ENCODE results near the gene PQBP1.

Gene PQBP1

DNA sequence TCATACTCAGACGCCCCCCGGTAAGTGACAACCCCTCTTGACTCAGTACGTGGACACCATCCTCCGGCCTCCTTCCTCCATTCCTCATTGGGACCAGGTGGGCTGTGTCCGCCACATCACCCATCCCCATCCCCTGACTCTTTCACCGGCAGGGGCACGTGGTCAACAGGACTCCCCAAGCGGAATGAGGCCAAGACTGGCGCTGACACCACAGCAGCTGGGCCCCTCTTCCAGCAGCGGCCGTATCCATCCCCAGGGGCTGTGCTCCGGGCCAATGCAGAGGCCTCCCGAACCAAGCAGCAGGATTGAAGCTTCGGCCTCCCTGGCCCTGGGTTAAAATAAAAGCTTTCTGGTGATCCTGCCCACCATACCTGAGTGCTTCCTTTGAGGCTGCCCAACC lies 5.0 kb downstream of the PQBP1 start:
- FAIRE-seq: no peak

DNA sequence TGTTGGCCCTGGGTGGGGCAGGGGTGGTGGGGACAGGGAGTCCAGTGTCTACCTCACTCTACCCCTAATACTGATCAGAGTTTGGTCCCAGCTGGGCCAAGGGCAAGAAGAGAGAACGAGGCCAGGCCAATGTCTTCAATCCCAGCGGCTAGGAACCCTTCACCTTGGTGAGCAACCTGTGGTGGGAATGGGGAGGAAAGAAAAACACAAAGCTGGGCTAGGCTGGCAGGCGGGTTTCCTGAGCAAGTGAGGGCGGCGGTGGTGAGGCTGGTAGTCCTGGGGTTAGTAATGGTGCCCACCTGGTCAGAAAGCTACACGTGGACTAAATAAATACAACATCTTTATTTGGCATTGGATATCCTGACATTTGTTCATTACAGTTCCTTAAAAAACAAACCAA lies 5.6 kb downstream of the PQBP1 start:
- no peak for FAIRE-seq

DNA sequence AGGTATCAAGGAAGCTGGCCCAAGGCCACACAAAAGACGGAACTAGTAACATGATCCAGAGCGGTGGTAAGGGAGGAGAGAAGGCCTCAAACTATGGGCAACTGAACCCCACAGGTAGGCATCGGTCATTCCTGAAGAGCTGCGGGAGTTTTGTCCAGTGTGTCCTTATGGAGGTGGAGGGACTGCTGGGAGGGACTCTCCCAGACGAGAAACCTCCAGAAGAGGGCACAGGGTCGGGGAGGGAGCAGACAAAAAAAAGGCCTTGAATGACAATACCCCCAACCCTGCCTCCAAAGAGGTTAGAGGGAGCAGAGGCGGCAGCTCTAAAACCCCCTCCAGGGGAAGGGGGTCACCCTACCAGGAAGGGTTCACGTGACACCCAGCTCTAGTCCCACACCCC lies 6.5 kb downstream of the PQBP1 start:
- FAIRE-seq: no peak

DNA sequence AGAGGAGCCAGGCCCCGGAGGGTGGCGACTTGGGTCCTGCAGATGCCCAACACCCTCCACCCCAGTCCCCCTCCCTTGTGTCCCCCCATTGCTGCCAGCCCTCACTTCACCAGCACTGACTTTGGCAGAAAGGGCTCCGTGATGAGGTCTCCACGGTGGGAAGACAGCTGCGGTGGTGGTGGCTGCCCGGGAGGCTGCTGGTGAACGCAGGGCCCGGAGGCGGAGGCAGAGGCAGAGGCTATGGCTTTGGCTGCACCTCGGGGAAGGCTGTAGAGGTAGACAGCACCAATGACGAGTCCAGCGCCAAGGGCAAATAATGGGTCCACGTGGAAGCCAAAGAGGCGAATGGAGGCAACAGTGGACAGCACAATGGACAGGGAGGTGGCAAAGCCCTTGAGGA lies 6.9 kb downstream of the PQBP1 start:
- no peak for FAIRE-seq

DNA sequence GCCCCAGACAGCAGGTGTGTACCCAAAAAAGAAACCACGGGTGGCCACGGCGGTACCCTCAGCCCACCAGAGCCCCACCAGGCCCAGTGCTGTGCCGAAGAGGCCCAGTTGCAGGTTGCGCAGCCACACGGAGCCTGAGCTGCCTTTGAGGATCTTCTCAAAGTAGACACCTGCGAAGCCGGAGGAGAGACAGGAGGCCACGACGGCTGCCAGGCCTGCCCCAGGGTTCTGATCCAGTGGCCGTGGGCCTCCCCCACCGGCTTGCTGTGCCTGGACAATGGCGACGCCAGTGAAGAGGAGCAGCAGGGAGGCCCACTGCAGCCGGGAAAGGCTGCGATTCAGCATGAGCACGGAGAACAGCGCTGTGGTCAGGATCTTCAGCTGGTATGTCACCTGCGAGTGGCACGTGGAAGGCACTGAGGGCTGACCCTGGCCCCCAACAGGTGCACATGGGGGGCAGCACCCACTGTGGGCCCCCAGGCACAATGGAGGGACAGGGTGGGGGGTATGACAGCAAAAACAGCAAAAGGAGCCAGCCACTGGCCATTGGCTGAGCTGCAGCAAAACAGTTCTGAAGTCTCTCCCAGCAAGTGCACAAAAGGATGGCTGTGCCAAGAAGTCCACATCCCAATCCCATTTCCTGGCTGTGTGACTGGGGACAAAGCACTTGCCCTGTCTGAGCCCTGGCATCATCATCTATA lies 7.5 kb downstream of the PQBP1 start:
- no peak for FAIRE-seq

DNA sequence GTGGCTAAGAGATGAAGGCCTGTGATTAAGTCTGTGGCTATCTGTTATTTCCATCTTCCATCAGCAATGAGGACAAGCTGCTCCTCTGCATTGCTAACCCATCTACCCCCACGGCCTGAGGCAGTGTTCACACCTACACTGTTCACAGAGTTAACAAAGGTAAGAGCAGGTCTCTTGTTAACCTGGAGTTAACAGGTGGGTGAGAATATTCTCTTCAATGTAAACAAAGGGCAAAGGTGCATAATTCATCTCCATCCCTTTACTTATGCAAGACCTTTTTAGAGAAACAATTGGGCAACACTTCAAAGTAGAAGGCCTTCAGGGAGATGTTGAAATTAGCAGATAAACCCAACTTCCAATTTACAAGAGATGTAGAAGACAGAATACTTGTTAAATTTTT lies 10.9 kb downstream of the PQBP1 start:
- FAIRE-seq: no peak

DNA sequence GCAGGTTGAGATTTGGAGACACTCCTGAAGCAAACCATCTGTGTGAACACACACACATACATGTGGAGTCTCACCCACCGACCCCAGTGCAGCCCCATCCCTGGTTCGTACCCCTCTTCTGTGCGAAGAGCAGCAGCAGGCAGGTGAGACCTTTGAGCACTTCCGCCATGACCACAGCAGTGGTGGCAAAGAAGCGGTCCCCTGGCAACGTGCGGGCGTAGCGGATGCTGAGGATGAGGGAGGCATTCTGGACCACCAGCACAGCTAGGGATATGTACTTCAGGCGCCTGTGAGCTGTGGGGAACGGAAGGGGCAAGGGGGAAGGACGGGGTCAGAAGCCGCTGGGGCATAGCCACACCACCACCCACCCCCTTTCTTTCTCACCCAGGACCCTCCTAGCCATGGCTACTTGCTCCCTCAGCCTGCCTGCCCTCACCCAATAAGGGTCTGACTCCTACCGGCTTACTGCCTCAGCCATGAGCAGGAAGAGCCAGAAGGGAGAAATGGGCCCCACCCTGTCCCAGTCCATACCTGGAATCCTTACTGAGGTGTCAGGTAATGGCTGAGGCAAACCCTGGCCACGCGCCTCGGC lies 12.1 kb downstream of the PQBP1 start:
- no peak for FAIRE-seq

DNA sequence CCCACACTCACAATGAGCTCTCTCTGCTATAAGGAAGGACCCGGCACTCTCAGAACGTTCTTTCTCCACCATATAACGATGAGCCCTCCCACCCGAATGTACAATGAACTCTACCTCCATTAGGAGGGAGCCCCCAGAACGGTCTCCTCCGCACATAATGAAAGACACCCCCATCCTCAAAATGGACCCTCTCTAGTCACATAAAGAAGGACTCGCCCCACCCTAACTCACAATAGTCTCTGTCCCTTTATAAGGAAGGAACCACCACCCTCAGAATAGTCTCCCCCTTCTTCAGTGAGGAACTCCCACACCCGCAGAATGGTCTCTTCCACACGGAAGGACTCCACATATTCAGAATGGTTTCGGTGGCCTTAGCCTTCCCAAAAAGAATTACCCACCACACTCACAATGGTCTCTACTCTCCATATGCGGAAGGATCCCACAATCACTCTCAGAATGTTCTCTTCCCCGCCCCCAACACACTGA lies 13.2 kb downstream of the PQBP1 start:
- no peak for FAIRE-seq

DNA sequence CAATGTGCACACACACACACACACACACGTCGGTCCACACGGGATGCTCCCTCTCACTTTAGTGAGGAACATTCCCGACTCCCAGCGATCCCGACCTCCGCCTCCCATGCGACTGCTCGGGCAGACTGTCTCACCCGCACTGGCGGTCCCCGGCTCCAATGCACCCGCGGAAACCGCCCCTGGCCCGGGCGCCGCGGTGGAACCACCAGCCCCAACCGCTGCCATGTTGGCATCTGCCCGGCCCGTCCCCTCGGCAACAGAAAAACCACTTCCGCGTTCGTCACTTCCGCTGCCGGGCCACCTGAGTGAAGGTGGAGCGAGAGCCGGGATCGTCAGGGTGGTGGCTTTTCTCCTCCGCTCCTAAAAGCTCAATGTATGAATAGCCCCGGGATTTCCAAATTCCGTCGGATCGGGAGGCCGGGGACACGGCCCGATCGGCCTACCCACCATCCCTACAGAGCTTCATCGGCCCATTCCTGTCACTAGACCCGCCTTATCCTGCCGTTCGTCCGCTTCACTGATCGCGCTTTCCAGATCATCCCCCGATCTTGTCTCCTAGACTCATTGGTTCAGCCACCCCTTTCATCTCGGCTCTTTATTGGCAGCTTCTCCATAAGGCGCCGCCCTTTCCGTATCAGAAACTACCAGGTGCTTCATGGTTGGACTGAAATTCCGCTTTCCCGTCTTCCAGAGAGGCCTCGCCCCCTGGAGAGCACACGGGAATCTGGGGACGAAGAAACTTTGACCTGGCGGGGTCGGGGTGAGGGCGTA lies 13.9 kb downstream of the PQBP1 start, which contains the start of gene SLC35A2:
SLC35A2 (minus strand) TSS at position 235 of the 771 bp plus-strand sequence; CDS start at position 225, 10 bp downstream.
- no peak for FAIRE-seq

DNA sequence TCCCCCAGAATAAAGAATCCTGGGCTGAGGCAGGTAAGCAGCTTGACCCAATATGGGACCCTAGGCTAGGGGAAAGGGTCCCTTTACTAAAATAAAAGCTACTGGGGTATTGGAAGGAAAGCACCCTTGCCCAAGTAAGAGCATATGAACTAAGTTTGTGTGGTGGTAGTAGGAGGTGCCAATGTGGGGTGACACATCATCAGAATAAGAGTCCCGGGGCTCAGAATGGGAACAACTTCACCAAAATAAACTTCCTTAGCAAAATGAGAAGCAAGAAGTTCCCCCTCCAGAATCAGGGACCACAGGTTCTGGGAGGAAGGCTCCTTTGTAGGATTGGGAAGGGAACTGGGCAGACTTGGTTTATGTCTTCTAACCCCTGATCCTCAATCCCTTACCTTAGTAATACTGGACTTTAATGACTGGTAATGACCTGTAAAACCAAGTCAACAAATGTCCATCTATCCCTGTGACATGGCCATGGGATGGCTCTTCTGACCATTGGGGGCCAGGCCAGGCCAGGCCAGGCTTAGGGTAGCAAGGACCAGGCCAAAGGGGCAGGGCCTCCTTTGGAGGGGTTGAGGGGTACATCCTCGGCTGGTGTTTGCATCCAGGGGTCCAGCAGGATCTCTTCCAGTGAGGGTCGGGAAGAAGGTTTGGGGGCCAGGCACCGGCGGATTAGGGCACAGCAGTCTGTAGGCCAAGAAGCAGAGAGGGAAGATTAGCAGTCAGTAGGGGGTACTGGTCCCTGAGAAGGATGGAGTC lies 16.1 kb downstream of the PQBP1 start:
- FAIRE-seq: no peak

DNA sequence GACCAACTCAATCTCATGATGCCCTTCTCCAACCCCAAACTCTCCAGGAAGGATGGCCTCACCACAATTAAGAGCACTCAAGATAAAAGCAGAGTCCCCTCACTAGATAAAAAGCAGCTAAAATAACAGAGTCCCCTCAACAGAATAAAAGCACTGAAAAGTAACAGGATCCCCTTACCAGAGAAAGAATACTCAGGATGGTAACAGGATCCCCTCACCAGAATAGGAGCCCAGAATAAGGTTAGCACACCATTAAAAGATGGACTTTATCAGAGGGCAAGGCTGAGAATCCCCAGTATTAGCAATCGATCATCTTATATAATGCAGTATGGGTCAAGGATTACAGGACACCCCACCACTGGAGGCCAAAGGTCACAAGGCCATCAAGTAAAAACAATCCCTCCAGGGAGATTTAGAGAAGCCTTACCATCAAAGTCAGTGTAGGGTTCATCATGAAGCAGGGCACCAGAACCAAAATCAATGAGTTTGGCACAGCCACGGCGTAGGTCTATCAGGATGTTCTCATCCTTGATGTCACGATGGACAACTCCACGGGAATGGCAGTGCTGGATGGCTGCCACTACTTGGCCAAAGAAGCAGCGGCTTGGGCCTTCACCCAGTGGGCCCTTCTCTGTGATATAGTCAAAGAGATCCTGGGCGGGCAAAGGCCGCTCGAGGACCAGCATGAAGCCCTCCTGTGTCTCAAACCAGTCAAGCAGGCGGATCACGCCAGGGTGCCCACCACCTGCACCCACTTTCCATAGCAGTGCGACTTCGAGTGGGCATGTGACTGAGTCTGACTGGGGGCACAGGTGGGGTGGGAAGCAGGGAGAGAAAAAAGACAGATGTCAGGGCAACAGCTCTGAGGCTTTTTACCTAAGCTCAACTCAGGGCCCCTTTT lies 17.1 kb downstream of the PQBP1 start:
- no peak for FAIRE-seq

DNA sequence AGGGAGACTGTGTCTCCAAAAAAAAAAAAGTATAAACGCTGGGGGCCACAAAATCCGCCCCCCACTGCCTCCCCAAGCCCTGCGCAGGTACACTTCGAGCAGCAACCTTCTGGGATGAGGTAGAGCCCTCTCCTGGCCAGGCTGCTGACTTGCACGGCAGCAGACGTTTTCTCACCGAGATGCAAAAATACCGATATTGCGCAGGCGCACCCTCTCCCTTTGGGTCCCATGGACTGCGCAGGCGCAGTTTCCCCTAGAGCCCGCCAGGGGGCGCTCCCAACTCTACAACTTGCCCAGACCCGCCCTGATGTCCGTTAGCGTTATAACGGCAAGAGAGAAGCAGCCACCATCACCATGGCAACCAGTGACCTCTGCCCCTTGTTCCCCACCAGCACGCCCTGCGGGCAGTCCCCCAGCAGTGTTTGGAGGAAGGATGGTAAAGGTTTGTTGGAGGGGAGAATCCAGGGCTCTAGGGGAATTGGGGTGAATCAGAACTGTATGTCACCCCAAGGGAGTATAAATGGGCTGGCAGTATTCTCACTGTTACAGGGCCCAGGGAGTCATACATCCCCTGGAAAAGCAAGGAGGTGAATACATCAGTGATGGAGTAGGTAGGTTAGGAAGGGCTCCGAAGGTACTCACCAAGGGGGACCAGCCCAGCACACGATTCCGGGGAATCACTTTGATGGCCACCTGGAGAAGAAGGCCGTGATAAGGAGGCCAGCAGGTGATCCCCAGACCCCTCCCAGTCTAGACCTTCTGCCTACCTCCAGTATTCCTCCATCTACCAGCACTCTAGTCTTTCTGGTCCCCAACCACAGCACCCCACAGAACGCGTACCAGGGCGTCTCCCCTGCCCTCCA lies 19.6 kb downstream of the PQBP1 start:
- FAIRE-seq: no peak

DNA sequence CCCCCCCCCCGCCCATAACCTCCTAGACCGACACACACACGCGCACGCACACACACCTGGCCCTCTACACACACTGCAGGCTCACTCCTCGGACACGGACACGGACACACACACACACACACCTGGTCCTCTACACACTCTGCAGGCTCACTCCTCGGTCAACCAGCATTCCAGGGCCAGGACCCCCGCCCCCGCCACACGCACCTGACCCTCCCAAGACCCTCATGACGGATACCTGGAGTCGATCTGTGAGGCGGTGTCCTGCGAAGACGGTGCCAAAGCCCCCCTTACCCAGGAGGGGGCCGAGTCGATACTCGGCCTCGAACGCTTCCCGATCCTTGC lies 20.5 kb downstream of the PQBP1 start:
- FAIRE-seq: no peak

DNA sequence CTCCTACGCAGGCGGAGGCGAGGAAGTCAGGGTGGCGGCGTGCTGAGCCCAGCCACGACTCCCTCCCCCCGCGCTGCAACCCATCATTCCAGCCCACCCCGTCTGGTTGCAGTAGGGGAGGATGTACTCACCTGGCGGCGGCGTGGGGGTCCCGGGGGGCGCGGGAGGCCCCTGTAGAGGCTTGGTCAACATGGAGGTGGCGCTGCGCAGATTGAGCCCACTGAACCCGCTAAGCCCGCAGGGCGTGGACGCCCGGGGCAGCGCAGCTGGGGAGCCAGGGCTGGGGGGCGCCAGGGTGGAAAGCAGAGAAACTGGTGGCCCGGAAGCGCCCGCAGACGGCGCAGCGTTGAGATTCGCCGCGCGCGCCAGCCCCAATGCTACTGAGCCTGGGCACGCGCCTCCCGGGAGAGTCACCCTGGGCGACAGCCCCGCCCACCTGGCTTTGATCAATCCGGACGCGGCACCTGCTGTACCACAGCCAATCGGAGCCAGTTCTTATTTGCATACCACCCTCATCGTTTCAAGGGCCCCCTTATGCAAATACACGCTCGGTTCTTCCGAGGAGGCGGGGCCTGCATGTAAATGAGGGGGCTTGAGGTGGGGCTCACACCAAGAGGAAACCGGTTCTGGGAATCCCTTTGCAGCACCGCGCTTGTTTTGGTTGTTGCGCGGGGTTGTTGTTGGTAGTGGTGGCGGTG lies 21.1 kb downstream of the PQBP1 start, which contains the start of gene PIM2:
PIM2 (minus strand) TSS at position 382 of the 698 bp plus-strand sequence; CDS start at position 192, 190 bp downstream.
- FAIRE-seq: no peak

DNA sequence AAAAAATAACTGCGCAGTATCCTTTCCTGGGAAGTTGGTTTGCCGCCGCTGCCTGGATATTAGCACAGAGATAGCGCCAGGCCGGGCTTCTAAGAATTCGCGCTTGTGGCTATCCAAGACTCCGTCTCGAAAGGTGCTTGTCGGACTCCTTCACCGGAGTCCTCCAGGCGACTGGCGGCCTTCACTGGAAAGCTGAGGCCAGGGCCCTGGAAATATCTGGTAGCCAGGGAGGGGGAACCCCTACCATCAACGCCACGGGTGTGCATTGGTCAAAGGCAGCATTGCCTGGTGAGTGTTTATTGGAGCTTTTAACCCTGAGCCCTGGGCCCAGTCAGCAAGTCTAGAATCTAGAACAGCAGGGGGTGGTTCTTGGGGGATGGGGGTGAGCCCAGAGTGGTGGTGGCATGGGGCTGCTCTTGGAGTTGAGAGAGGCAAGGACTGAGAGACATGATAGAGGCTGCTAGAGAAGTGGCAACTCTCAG lies 21.7 kb downstream of the PQBP1 start:
- FAIRE-seq: no peak

DNA sequence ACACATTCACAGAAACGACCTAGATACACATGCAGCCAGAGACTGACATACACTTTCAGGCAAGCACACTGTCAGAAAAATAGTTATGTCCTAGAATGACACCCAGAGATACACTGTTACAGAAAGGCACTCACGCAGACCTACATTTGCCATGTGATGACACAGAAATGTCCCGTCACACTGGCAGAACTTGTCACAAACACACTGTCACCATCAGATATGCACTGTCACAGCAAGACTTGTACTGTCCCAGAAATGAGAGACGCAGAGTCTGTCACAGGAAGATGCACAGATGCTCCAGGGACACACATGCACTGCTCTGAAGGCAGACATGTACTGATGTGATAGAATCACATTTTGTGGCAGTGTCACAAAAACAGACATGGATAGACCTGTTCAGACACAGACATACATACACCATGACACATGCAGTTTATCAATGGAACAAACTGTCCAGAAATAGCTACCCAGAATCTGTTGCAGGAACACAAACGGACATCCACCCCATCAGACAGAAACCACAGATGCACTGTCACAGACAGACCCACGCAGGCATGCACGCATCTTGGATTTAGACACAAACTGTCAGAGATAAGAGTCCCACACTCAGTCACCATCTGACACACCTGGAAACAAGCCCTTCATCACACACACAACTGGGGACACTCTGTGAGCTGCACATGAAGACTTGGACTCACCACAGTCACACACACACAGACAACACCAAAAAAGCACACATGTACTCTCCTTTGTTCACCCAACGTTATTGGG lies 22.4 kb downstream of the PQBP1 start:
- FAIRE-seq: no peak

DNA sequence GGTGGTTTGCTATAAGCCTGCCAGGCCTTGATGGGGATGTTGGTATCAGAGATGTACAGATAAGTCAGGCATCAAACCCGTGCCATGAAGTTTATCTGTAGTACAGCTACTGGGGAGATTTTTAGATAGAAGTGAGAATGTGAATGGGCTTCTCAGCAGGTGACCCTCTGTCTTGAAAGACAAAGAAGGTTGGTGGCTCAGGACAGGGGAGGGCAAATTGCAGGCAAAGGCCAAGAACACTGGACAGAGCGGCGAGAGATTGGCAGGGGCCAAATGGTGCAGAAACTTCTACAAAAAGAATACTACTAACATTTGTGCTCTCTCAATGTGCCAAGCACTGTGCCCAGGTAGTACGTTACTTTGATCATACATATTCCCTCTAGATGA lies 23.0 kb downstream of the PQBP1 start:
- no peak for FAIRE-seq

DNA sequence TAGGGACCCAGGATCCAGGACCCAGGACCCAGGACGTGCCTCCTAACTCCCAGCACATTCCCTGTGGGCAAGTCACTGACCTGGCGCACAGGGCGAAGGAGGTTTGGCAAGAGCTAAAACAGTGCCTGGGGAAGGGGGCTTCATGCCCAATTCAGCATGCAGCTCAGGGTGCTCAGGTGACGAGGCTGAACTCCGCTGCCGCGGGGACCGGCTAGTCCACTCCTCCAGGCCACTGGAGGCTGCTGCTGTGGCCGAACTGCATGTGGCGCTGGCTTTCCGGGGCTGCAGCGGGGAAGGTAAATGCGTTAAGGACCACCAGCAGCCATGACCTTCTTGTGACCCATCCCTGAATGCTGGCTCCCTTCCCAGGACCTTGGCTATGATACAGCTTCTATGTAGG lies 26.0 kb downstream of the PQBP1 start:
- no peak for FAIRE-seq

DNA sequence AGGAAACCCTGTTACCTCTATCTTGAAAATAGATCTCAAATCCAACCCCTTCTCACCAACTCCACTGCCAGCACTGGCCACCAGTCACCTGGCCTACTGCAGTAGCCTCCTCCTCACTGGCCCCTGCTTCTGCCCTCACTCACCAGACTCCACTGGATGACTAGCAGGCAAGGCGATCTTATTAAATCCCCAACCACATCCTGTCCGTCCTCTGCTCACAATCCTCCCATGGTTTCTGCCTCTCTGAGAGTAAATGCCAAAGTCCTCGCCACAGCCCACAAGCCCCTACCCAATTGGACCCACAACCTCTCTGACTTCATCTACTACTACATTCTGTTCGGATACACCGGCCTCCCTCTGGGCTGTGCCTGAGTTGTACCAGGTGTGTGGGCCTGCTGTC lies 26.5 kb downstream of the PQBP1 start:
- no peak for FAIRE-seq

All from endometrium (tissue), 2 donors.